Breast epithelium (tissue), 4 donors: ENCODE measurements around the gene ITPRIPL1. TPM values are rescaled to one million over a fixed set of nuclear protein-coding genes. Genes with fewer than 3 reads are reported as not detected.

ENCODE experiments used
- DNase-seq, 2 donors: peaks; one replicate each; pipeline ENCODE4 v3.0.0-alpha.2; 2019; ENCODE audit warnings: low spot score in 2 of 2
- H3K27ac ChIP-seq, 2 donors: fragments of 200-600 bp; sonication (generic) in 1 of 2; one replicate each; pipeline ENCODE4 v1.5.1; 2016 to 2019; ENCODE audit warnings: mild to moderate bottlenecking in 1 of 2
- H3K27me3 ChIP-seq, 2 donors: fragments of 200-600 bp; sonication (generic) in 1 of 2; one replicate each; pipeline versions ENCODE4 v1.5.1 to v1.6.0; 2017 to 2019; ENCODE audit warnings: control low read depth in 1 of 2, mild to moderate bottlenecking in 1 of 2
- H3K36me3 ChIP-seq: fragments of 200-600 bp; one replicate; pipeline ENCODE4 v1.5.1; 2019
- H3K4me1 ChIP-seq, 2 donors: fragments of 200-600 bp; sonication (generic); one replicate each; pipeline ENCODE4 v1.5.1; 2016 to 2019; ENCODE audit warnings: control low read depth in 1 of 2
- H3K4me3 ChIP-seq, 3 donors: fragments of 200-600 bp; sonication (generic); 1 replicate in 2 of 3; 2 replicates in 1 of 3; pipeline ENCODE4 v1.5.1; 2016 to 2019; ENCODE audit warnings: mild to moderate bottlenecking in 3 of 3, moderate library complexity in 2 of 3
- H3K9me3 ChIP-seq, 2 donors: fragments of 200-600 bp; sonication (generic) in 1 of 2; one replicate each; pipeline ENCODE4 v1.5.1; 2016 to 2019; ENCODE audit warnings: control low read depth in 1 of 2
- POLR2A ChIP-seq: fragments of 450-650 bp; IDR thresholded peaks from one replicate; pipeline ENCODE4 v1.6.1; 2016; ENCODE audit warnings: antibody characterized with exemption, mild to moderate bottlenecking, moderate library complexity
- POLR2AphosphoS5 ChIP-seq, 3 donors: sonication (generic); formaldehyde crosslinking; IDR thresholded peaks; one replicate each; pipeline ENCODE4 v1.6.1; 2017; ENCODE audit warnings: antibody characterized with exemption in 3 of 3
- intact Hi-C: fragments of 100-400 bp; cut with DNase I; formaldehyde crosslinking; loops from one replicate; pipeline ENCODE4 v1.15.1; 2023; ENCODE audit warnings: low total_unique reads
- total RNA-seq, 3 donors: library from RNA; depleted of rRNA; stranded (reverse); fragments of >200 nt; gene quantifications; one replicate each; pipeline ENCODE4 v1.1.0, GENCODE V29; 2016
- TF ChIP-seq, protein P1 (sequence below), 3 donors: fragments of 450-650 bp; IDR thresholded peaks; one replicate each; pipeline ENCODE4 v1.5.1; 2016 to 2017; ENCODE audit warnings: antibody characterized with exemption in 3 of 3, mild to moderate bottlenecking in 3 of 3, moderate library complexity in 3 of 3

Gene ITPRIPL1
- total RNA-seq, 3 donors from 2014 or later: 0.64 to 11.1 (median 6.9) TPM

DNA sequence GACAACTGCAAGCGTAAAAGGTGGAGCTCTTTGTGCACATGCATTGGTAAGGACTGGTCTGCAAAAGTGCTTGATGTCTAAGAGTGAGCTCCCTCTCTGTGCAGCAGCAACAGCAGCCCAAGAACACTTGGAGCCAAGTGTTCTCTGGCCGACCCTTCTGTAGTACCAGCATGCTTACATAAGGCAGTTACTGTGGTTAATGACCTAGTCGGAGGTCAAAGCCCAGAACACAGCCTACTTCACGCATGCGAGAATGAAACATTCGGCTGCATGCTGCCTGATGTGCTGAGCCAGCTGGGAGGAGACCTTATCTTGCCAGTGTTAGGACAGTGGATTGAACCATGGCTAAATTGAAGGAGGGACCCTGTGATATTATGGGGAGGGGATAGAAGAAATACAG, 31.8 kb downstream of the ITPRIPL1 start:
- Histone ChIP-seq H3K36me3 (no peaks in the 10 kb centered on the region), H3K27ac (no peak overlapping the region), H3K4me3 (no peak overlapping the region), H3K4me1 (peaks cover 0 to 4% of the 10 kb centered on the region in 2 donors), H3K27me3 (no peaks in the 10 kb centered on the region), H3K9me3 (no peaks in the 10 kb centered on the region)
- DNase-seq: no peak
- intact Hi-C loops: no loop called here
- TF ChIP-seq POLR2AphosphoS5 (IDR thresholded peaks at IDR 0.05) (no peak), POLR2A (no peak)
- TF ChIP-seq, protein P1, sequence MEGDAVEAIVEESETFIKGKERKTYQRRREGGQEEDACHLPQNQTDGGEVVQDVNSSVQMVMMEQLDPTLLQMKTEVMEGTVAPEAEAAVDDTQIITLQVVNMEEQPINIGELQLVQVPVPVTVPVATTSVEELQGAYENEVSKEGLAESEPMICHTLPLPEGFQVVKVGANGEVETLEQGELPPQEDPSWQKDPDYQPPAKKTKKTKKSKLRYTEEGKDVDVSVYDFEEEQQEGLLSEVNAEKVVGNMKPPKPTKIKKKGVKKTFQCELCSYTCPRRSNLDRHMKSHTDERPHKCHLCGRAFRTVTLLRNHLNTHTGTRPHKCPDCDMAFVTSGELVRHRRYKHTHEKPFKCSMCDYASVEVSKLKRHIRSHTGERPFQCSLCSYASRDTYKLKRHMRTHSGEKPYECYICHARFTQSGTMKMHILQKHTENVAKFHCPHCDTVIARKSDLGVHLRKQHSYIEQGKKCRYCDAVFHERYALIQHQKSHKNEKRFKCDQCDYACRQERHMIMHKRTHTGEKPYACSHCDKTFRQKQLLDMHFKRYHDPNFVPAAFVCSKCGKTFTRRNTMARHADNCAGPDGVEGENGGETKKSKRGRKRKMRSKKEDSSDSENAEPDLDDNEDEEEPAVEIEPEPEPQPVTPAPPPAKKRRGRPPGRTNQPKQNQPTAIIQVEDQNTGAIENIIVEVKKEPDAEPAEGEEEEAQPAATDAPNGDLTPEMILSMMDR (IDR thresholded peaks at IDR 0.05): no peak

DNA sequence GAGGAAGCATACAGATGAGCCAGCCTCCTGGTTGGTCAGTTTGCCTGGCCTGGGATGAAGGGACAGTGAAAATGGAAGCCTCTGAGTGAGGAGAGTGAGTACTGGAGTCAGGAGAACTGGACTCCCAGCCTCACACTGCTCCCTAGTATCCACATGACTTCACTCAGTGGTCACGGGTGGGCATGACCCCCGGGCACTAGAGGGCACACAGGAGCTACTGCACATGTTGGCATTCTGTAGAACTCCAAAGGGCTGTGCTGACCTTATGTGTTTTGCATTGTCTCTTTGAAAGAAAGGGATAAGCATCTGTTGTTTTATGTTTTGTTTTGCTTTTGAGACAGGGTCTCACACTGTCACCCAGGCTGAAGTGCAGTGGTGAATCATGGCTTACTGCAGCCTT, 34.2 kb downstream of the ITPRIPL1 start:
- no peak for DNase-seq
- intact Hi-C loops: no loop called here

DNA sequence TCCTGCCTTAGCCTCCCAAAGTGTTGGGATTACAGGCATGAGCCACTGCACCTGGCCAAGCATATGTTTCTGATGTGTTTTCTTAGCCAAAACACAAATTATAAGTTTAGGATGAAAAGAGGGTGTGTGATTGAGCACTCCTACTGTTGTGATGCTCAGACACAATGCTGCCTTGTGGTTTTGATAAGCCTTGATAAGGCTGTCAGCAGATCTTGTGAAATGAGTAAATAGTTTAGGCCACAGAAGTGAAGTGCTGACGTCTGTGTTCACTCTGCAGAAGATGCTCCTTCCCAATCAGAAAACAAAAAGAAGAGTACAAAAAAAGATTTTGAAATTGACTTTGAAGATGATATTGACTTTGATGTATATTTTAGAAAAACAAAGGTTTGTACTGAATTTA, 34.7 kb downstream of the ITPRIPL1 start:
- H3K36me3 ChIP-seq: no peaks in the 10 kb centered on the region
- TF ChIP-seq, protein P1 (IDR thresholded peaks at IDR 0.05): no peak
- TF ChIP-seq POLR2AphosphoS5 (IDR thresholded peaks at IDR 0.05) (no peak), POLR2A (no peak)
- no peak overlapping the region for H3K27ac ChIP-seq
- H3K27me3 ChIP-seq: no peaks in the 10 kb centered on the region
- no peaks in the 10 kb centered on the region for H3K9me3 ChIP-seq
- no peak overlapping the region for H3K4me3 ChIP-seq
- no peaks in the 10 kb centered on the region for H3K4me1 ChIP-seq
- DNase-seq: no peak
- intact Hi-C loops: no loop called here

More for the DNA sequence above, 34.2 kb downstream of the ITPRIPL1 start:
- H3K4me3 ChIP-seq: no peak overlapping the region
- H3K27me3 ChIP-seq: no peaks in the 10 kb centered on the region
- H3K36me3 ChIP-seq: no peaks in the 10 kb centered on the region
- H3K27ac ChIP-seq: no peak overlapping the region
- H3K9me3 ChIP-seq: no peaks in the 10 kb centered on the region
- TF ChIP-seq POLR2AphosphoS5 (IDR thresholded peaks at IDR 0.05) (no peak), POLR2A (no peak)
- TF ChIP-seq, protein P1 (IDR thresholded peaks at IDR 0.05): no peak
- H3K4me1 ChIP-seq: no peaks in the 10 kb centered on the region

DNA sequence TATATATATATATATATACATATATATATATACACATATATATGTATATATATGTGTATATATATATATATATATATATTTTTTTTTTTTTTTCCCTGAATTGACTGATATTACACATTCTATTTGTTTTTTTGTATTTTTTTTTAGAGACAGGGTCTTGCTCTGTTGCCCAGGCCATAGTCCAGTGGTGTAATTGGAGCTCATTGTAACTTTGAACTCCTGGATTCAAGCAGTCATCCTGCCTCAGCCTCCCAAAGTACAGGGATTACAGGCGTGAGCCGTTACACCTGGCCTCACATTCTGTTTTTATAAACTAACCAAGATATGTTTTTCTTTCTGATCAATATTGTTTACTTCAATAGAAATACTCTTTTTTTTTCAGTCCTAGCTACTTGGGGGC, 36.6 kb downstream of the ITPRIPL1 start:
- TF ChIP-seq POLR2AphosphoS5 (IDR thresholded peaks at IDR 0.05): no peak
- TF ChIP-seq, protein P1 (IDR thresholded peaks at IDR 0.05): no peak
- TF ChIP-seq POLR2A: no peak
- Histone ChIP-seq H3K27ac (no peak overlapping the region), H3K9me3 (no peaks in the 10 kb centered on the region), H3K4me1 (no peaks in the 10 kb centered on the region), H3K27me3 (no peaks in the 10 kb centered on the region), H3K36me3 (no peaks in the 10 kb centered on the region), H3K4me3 (no peak overlapping the region)
- intact Hi-C loops: no loop called here
- DNase-seq: no peak

DNA sequence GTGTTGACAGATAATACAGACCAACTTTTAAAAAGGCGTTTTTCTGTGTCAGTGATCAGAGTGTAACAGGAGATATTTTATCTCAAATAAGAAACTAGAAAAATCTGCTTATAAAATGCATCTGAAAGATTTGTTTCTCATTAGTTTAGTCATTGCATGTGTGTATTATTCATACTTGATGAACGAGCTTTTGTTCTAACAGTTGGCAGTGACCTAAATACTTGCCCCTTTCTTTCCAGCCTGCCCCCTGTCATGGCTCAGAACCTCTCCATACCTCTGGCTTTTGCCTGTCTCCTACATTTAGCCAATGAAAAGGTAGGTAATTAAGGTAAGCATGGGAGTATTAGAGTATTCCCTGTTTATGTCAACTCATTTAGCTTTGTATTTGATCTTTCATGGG, 44.1 kb downstream of the ITPRIPL1 start:
- Histone ChIP-seq H3K36me3 (no peaks in the 10 kb centered on the region), H3K9me3 (no peaks in the 10 kb centered on the region), H3K27ac (no peak overlapping the region), H3K27me3 (no peaks in the 10 kb centered on the region), H3K4me1 (peaks cover 0 to 3% of the 10 kb centered on the region in 2 donors), H3K4me3 (no peak overlapping the region)
- DNase-seq: no peak
- intact Hi-C loops: no loop called here
- TF ChIP-seq POLR2A: no peak
- TF ChIP-seq POLR2AphosphoS5 (IDR thresholded peaks at IDR 0.05): no peak
- TF ChIP-seq, protein P1 (IDR thresholded peaks at IDR 0.05): no peak
